Liver (tissue), 9 donors: ENCODE data around the gene ENDOU. TPM values are rescaled to one million over a fixed set of nuclear protein-coding genes. Genes with fewer than 3 reads are reported as not detected.
A peak's percentile ranks its signal among the peaks of the same experiment; 100 is the strongest.

Experiments used
- DNase-seq: peaks from one replicate; pipeline ENCODE4 v3.0.0-alpha.2; 2017; ENCODE audit warnings: low spot score
- H3K27ac ChIP-seq, 2 donors: one replicate each; pipeline ENCODE4 v1.7.0; 2013; ENCODE audit warnings: inconsistent platforms in 2 of 2, low read length in 2 of 2, control low read depth in 1 of 2, low read depth in 1 of 2, mild to moderate bottlenecking in 1 of 2
- H3K27me3 ChIP-seq, 4 donors: one replicate each; pipeline versions ENCODE4 v1.6.1 to v1.7.0; 2013; ENCODE audit warnings: low read length in 3 of 4, inconsistent platforms in 1 of 4, mild to moderate bottlenecking in 1 of 4, moderate library complexity in 1 of 4; ENCODE audit not compliant: control insufficient read depth in 4 of 4, insufficient read depth in 4 of 4
- H3K36me3 ChIP-seq, 4 donors: one replicate each; pipeline versions ENCODE4 v1.6.1 to v1.7.0; 2013; ENCODE audit warnings: low read length in 3 of 4, mild to moderate bottlenecking in 3 of 4, low read depth in 1 of 4, moderate library complexity in 1 of 4; ENCODE audit not compliant: control insufficient read depth in 4 of 4, insufficient read depth in 3 of 4
- H3K4me1 ChIP-seq, 4 donors: one replicate each; pipeline versions ENCODE4 v1.6.1 to v1.7.0; 2013; ENCODE audit warnings: low read length in 3 of 4, mild to moderate bottlenecking in 3 of 4, moderate library complexity in 1 of 4; ENCODE audit not compliant: control insufficient read depth in 4 of 4, insufficient read depth in 4 of 4
- H3K4me3 ChIP-seq, 3 donors: one replicate each; pipeline versions ENCODE4 v1.6.1 to v1.7.0; 2013; ENCODE audit warnings: low read length in 3 of 3, control low read depth in 1 of 3, low read depth in 1 of 3, mild to moderate bottlenecking in 1 of 3
- H3K9ac ChIP-seq, 2 donors: one replicate each; pipeline ENCODE4 v1.7.0; 2013; ENCODE audit warnings: low read length in 2 of 2, mild to moderate bottlenecking in 2 of 2, moderate library complexity in 2 of 2, control low read depth in 1 of 2, low read depth in 1 of 2
- H3K9me3 ChIP-seq, 4 donors: one replicate each; pipeline versions ENCODE4 v1.6.1 to v1.7.0; 2013; ENCODE audit warnings: low read length in 3 of 4; ENCODE audit not compliant: control insufficient read depth in 4 of 4
- ATF3 ChIP-seq: IDR thresholded peaks from 2 replicates; pipeline ENCODE4 v1.6.1; 2016; ENCODE audit warnings: antibody characterized with exemption
- CTCF ChIP-seq: fragments of 150-350 bp; IDR thresholded peaks from 2 replicates; pipeline ENCODE4 v1.5.1; 2017; ENCODE audit warnings: improper control_type of control experiment, low read depth, low read length; ENCODE audit not compliant: missing input control
- EGR1 ChIP-seq, 2 donors: IDR thresholded peaks; 2 replicates each; pipeline ENCODE4 v1.6.1; 2016 to 2018; ENCODE audit warnings: antibody characterized with exemption in 2 of 2, low read depth in 2 of 2
- FOXA1 ChIP-seq: IDR thresholded peaks from 2 replicates; pipeline ENCODE4 v1.6.1; 2016; ENCODE audit warnings: antibody characterized with exemption
- FOXA2 ChIP-seq: IDR thresholded peaks from 2 replicates; pipeline ENCODE4 v1.6.1; 2016; ENCODE audit warnings: antibody characterized with exemption
- HNF4A ChIP-seq, 2 donors: conservative IDR thresholded peaks; 2 replicates each; pipeline ENCODE4 v1.6.1; 2016; ENCODE audit warnings: antibody characterized with exemption in 2 of 2, mild to moderate bottlenecking in 2 of 2
- HNF4G ChIP-seq: IDR thresholded peaks from 2 replicates; pipeline ENCODE4 v1.6.1; 2016; ENCODE audit warnings: antibody characterized with exemption
- JUND ChIP-seq, 2 donors: IDR thresholded peaks; 2 replicates each; pipeline ENCODE4 v1.6.1; 2016; ENCODE audit warnings: antibody characterized with exemption in 2 of 2
- MAX ChIP-seq: IDR thresholded peaks from 2 replicates; pipeline ENCODE4 v1.6.1; 2016; ENCODE audit warnings: antibody characterized with exemption
- RAD21 ChIP-seq, 2 donors: IDR thresholded peaks; 2 replicates each; pipeline ENCODE4 v1.6.1; 2016; ENCODE audit warnings: antibody characterized with exemption in 2 of 2, mild to moderate bottlenecking in 2 of 2
- REST ChIP-seq: IDR thresholded peaks from 2 replicates; pipeline ENCODE4 v1.6.1; 2016; ENCODE audit warnings: antibody characterized with exemption, mild to moderate bottlenecking
- RXRA ChIP-seq, 2 donors: IDR thresholded peaks; 2 replicates each; pipeline ENCODE4 v1.6.1; 2017 to 2018; ENCODE audit warnings: antibody characterized with exemption in 2 of 2, mild to moderate bottlenecking in 1 of 2
- SP1 ChIP-seq: IDR thresholded peaks from 2 replicates; pipeline ENCODE4 v1.6.1; 2018; ENCODE audit warnings: antibody characterized with exemption, mild to moderate bottlenecking
- ZBTB33 ChIP-seq: IDR thresholded peaks from 2 replicates; pipeline ENCODE4 v1.6.1; 2016; ENCODE audit warnings: antibody characterized with exemption
- WGBS: extraction: QIAGEN DNeasy Blood & Tissue Kit; methylation state at CpG from one replicate; pipeline ENCODE4 v1.1.7; 2013; 5-methylcytosine and 5-hydroxymethylcytosine counted together
- polyA plus RNA-seq, 2 donors: library from polyadenylated mRNA; stranded (reverse) in 1 of 2; unstranded in 1 of 2; fragments of 200-250 nt in 1 of 2; fragments of >200 nt in 1 of 2; fragmentation: Nextera tagmentation in 1 of 2; extraction: Ambion mirVana in 1 of 2; gene quantifications; one replicate each; pipeline versions ENCODE4 v1.2.1 to v1.2.3, GENCODE V29; 2013 to 2015
- total RNA-seq, 2 donors: library from RNA; depleted of rRNA; stranded (reverse); fragments of >200 nt; gene quantifications; one replicate each; pipeline ENCODE4 v1.2.3, GENCODE V29; 2014
- donor health status: healthy.
- donor health status: healthy.
- donor health status: healthy.
- donor health status: healthy.
- donor health status: healthy.

The ENDOU gene
- total and polyA plus RNA-seq, 4 donors, result 0.25 TPM; not detected in 3

- Histone ChIP-seq H3K9me3 (no peaks in the 10 kb centered on the region), H3K27ac (no peak overlapping the region), H3K4me3 (no peak overlapping the region), H3K36me3 (peaks cover 0 to 5% (median 2%) of the 10 kb centered on the region in 4 donors), H3K27me3 (no peaks in the 10 kb centered on the region), H3K4me1 (no peaks in the 10 kb centered on the region), H3K9ac (no peak overlapping the region)
- TF ChIP-seq EGR1 (IDR thresholded peaks at IDR 0.05; ENCODE audit: low read depth in 2 of 2), result no peak
- TF ChIP-seq CTCF, result peak; percentile 70
- TF ChIP-seq RAD21 (IDR thresholded peaks at IDR 0.05), result peak; percentile 89 to 90
- no peak for TF ChIP-seq SP1
- 79% methylated on average over 4 of the region's 4 CpGs for WGBS
- no peak for DNase-seq
These were observed 38.5 kb downstream of the ENDOU start for GRCh38 chr12:47686645-47687240.

GRCh38 chr12:47679785-47680184 is 45.5 kb downstream of the ENDOU start:
- no peaks in the 10 kb centered on the region for H3K27me3 ChIP-seq
- H3K4me3 ChIP-seq, result no peak overlapping the region
- H3K9me3 ChIP-seq, result no peaks in the 10 kb centered on the region
- DNase-seq, result no peak
- 97% methylated on average over 2 of the region's 2 CpGs for WGBS
- H3K27ac ChIP-seq, result no peak overlapping the region
- no peak for TF ChIP-seq JUND (IDR thresholded peaks at IDR 0.05)
- TF ChIP-seq ZBTB33, result no peak
- no peak for TF ChIP-seq FOXA2
- no peak for TF ChIP-seq HNF4A (conservative IDR thresholded peaks at IDR 0.05)
- TF ChIP-seq FOXA1, result no peak
- TF ChIP-seq HNF4G, result no peak
- no peaks in the 10 kb centered on the region for H3K4me1 ChIP-seq
- H3K36me3 ChIP-seq, result peaks cover 0 to 8% (median 3%) of the 10 kb centered on the region in 4 donors
- H3K9ac ChIP-seq, result no peak overlapping the region

GRCh38 chr12:47672068-47672467 is 53.2 kb downstream of the ENDOU start:
- H3K36me3 ChIP-seq, result peaks cover 3 to 12% (median 9%) of the 10 kb centered on the region in 4 donors
- 94% methylated on average over 2 of the region's 2 CpGs for WGBS
- no peaks in the 10 kb centered on the region for H3K9me3 ChIP-seq
- no peak overlapping the region for H3K27ac ChIP-seq
- no peak overlapping the region for H3K9ac ChIP-seq
- DNase-seq, result no peak
- H3K27me3 ChIP-seq, result no peaks in the 10 kb centered on the region
- H3K4me1 ChIP-seq, result no peaks in the 10 kb centered on the region
- H3K4me3 ChIP-seq, result no peak overlapping the region
- no peak for TF ChIP-seq RXRA (IDR thresholded peaks at IDR 0.05)
- TF ChIP-seq ATF3, result no peak
- no peak for TF ChIP-seq ZBTB33
- no peak for TF ChIP-seq HNF4G
- TF ChIP-seq EGR1 (IDR thresholded peaks at IDR 0.05; ENCODE audit: low read depth in 2 of 2), result no peak
- no peak for TF ChIP-seq SP1
- no peak for TF ChIP-seq CTCF
- no peak for TF ChIP-seq FOXA2
- no peak for TF ChIP-seq JUND (IDR thresholded peaks at IDR 0.05)
- no peak for TF ChIP-seq REST
- TF ChIP-seq MAX, result no peak
